HG03060 (cell line): ENCODE measurements around the gene CLEC3B.

Experiments
- ATAC-seq: cut with Tn5 transposase; IDR thresholded peaks from one replicate; pipeline ENCODE4 v1.9.1; 2021; ENCODE audit warnings: low read depth, moderate number of reproducible peaks; ENCODE audit not compliant: unreplicated experiment

The CLEC3B gene

DNA sequence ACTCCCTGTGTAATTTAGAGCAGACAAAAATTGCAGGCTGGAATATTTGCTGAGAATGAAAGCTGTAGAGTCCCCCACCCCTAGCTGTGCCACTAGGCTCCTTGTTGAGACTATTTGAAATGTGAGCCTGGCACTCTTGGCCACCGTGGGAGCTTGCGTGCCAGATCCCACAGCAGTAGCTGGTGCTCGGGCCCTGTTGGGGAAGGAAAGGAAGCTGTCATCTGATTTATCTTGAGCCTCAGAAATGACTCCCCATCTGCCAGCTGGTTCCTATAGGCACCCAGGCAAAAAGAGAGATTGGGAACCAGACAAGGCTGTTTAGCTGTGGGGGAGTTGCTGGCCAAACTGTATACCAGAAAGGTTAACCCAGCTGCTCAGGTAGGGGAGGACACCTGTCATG, 23.4 kb upstream of the CLEC3B start:
- ATAC-seq: no peak

DNA sequence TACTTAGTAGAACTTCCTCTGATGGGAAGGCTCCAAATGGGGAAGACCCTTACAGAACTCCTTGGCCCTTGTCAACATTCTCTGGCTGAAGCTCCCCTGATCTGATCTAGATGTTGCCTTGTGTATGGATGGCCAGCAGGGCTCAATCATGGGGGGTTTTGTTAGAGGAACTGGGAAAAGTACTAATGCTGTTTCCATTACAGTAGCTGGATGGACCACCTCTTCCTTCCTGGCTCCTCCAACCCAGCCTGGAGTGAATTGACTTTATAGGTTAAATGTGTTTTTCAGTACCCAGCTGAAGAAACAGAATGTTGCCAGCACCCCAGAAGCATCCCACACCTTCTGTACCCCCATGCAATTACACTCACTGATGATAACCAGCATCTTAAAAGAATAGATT, 22.7 kb upstream of the CLEC3B start:
- no peak for ATAC-seq

DNA sequence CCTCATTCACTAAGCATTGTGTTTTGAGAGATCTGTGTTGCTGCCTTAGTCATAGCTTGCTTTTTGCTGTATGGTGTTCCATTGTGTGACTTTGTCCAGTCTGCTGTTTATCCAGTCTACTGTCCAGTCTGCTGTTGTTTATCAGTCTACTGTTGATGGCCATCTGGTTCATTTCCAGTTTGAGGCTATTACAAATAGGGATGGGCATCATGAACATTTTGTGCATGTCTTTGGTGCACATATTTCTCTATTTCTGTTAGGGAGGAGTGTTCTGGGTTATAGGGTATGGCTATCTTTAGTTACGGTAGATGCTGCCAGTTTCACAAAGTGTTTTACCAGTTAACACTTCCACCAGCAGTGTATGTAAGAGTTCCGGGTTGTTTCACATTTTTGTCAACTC, 22.2 kb upstream of the CLEC3B start:
- no peak for ATAC-seq

DNA sequence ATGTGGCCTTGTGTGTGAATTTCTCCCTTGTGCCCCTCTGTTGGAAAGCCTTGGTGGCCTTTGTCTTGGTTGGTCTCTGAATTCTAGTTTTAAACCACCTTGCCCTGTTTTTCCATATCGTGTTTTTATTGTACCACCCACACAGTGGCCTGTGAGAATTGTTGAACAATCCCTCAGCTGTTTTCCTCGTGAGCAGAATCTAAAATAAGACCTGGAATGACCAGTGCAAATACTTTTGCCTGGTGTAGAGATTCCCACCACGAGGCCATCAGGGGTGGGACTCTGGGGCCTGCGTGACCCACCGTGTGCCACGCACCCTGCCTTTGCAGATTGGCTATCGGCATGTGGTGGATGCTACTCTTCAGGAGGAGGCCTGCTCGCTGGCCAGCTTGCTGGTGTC, 19.0 kb upstream of the CLEC3B start:
- ATAC-seq: no peak

DNA sequence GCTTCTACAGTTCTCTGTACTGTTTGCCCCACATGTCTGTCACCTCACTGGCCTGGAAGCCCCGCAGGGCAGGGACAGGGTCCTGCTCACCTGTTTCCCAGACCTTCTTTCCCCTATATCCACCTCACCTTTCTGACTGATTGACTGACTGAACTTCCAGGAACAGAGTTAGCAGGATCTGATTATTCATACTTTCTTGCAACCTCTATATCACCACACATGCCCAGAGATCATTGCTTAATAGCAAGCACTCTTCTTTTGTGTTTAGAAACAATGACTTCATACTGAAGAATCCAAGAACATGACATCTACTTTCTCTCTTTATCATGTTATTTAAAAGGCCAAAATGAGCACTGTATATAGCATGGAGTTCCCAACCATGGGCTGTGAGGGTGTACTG, 18.0 kb upstream of the CLEC3B start:
- ATAC-seq: no peak

DNA sequence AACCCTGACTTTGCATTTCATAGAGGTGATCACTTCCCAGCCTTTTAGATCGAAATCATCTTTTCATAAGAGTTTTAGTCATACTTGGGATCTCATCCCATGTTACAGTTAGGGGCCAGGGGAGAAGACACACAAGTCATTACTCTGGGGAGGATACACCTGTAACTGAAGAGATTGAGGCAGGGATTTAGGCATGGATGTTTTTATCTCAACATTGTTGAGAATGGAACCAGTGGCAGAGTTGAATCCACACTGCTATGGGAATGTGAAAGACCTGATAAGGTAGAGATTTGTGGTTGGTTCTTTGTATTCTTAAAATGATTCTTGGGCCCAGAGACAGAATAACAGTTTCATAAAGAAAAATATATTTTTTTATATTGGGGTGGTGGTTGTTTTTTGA, 16.2 kb upstream of the CLEC3B start:
- no peak for ATAC-seq

DNA sequence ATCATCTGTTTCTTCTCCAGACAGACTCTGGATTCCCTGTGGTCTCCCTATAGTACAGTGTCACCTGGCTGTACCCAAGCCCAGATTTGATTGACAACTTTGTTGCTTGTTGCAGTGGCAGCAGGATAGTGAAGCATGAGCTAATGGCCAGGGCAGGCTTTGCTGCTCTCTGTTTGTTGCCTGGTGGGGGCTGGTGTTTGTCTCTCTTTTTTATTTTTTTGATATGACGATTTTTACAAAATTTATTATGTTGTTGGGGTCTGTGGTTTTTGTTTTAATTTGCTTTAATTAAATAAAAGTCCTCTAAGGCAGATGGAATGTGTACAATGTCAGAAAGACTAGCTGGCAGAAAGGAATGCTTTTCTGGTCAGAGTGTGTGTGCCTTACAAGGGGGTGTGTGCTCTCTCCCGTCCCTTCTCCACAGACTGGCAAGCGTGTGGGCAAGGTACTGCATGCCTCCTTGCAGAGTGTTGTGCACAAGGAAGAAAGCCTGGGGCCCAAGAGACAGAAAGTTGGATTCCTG, 15.2 kb upstream of the CLEC3B start:
- no peak for ATAC-seq

DNA sequence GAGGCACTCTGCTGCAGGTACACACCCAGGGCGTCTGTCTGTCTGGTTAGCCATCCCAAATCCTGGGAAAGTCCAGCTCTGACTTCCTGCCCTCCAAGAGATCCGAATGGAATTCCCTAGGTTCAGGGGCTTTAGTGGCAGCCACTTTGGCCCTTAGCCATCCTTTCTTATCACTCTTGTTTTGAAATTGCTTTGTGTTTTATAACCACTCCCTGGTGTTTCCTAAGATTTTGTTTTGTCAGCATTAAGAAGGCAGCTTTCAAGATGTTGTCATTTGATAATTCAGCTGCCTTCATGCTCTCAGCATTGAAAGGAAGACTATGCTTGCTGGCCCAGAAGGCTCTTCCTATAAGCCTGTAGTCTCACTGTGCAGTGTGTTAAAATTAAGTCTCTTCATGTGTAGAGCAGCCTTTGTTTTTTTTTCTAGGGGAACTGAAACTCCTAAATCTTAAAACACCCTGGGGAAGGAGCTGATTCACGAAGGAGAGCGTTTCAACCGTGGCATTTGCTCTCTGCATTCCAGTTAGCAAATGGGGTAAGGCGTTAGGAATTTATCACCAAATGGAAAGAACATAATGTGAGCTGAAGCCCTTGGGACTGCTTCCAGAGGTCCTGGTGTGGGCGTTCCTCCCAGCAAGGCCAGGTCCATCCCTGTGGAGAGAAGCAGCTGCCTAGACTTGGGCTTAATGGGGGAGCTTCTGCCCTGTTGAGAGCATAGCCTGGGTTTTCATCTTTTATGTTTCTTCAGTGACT, 14.2 kb upstream of the CLEC3B start:
- ATAC-seq: no peak

DNA sequence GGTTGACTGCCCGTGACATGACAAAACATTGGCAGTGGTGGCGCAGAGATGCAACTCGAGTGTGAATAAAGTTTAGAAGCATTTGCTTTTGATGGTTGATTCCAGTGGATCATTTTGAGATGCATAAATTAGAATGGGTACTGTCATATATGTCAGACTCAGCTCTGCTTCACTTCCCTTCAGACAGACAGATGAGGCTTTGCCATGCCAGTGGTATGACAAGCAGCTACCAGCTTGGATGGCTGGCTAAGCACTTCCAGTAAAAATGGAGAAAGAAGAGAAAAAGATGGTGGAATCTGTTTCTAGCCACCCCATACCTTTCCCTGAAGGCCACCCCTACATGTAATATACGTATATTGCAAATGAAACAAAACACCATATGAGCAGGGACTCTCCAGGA, 13.5 kb upstream of the CLEC3B start:
- no peak for ATAC-seq

DNA sequence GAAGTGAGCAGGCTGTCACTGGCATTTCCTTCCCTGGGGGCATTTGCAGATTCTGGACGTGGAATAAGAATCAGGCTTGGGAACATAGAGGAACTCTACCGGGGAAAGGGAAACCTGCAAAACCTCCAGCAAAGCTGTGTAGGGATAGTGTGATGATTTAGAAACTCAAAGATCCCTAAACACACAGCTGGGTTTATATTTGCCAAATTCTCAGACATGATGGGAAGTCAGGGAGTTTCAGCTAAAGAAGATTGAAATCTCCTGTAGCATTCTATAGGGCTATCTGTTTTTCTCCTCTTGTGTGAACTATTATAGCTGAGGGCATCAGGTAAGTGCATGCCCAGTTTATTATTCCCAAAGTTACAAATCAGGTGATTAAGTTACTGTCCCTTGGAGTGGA, 9.2 kb upstream of the CLEC3B start:
- no peak for ATAC-seq

DNA sequence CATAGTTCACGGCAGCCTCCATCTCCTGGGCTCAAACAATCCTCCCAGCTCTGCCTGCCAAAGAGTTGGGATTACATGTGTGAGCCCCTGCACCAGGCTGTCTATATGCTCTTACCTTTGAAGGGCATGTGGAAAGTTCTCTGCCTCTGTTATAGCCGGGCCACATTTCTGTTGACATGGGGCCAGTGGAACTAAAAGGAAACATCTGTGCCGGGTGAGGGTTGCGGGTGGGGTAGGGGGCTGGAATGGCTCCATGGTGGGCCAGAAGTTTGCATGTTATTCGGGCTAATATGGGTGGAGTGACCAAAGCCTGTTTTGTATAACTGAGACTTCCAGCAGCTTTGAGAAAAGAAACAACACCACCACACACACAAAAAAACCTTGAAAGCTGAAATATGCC, 8.3 kb upstream of the CLEC3B start:
- ATAC-seq: no peak

DNA sequence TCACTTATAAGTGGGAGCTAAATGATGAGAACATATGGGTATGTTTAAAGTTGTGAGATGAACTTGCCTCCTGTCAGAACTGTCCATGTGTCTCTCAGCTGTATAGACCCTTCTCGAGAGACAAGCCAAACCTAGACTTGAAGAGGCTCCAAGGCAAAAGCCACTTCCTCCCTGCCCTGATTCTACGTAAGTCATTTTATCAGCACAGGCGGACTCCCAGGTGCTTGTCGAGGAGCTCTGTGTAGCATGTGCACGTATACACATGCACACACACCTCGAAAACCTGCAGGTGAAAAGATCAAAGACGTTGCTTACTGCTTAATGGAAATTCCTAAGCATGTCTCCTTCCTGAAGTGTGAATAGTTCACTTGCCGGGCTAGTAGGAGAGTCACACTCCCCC, 5.6 kb upstream of the CLEC3B start:
- ATAC-seq: no peak

DNA sequence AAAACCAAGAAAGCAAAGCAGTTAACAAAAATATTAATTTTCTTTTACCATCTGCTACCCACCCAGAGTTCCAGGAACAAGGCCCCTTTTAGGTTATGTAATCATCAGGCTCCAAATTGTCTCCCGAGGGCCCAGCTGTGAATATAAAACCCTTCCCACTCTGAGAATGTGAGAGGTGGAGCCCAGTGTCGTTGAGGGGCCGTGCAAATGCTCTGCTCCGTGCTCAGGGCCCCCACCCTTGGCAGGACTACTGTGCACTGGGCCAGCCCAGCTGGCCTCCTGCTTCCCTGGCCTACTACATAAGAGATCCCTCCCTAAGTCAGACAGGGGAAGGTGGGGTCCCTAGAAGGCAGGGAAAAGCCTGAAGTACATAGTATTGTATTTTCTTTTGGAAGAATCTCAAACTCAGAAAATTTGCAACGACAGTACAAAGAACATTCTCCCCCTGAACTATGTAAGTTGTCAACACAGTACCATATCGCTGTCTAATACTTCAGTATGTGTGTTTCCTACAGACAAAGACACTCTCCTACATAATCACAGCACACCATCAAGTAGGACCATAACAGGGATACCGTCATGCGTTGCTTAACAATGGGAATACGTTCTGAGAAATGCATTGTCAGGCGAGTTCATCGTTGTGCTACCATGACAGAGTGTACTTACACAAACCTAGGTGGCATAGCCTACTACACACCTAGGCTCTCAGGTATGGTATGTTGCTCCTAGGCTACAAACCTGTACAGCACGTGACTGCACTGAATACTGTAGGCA, 4.4 kb upstream of the CLEC3B start:
- ATAC-seq: no peak

DNA sequence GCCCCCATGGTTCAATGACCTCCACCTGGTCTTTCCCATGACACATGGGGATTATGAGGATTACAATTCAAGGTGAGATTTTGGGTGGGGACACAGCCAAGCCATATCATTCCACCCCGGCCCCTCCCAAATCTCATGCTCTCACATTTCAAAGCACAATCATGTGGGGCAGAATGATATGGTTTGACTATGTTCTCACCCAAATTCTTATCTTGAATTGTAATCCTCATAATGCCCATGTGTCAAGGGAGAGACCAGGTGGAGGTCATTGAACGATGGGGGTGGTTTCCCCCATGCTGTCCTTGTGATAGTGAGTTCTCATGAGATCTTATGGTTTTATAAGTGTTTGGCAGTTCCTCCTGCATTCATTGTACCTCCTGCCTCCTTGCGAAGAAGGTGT, 2.4 kb upstream of the CLEC3B start:
- ATAC-seq: no peak

DNA sequence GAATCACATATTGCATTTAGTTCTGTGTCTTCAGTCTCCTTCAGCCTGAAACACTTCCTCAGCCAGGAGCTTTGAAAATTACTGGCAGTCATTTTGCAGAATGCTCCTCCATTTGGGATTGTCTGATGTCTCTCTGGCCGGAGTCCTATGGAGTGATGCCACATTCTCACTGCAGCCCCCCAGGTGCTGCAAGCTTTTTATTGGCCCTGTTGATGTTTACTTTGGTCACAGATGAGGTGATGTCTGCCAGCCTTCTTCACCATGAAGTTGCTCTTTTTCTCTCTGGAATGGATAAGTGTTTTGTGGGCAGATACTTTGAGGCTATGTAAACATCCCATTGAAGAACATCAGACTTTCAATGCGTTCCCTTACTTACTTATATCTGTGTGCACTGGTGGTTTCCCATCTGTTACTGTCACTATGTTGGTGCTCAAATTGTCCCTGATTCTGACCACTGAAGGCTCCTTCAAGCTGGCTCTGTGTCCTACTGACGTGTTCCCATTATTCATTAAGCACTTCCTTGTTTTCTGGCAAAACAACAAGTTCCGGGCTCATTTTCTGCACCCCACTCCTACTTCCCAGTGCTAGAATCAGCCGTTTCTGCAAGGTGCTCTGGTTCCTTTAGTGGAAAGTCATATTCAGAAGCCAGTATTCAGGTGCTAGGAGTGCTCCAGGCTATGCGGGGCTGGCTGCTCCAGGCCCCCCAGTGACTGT, 1.4 kb upstream of the CLEC3B start:
- no peak for ATAC-seq

DNA sequence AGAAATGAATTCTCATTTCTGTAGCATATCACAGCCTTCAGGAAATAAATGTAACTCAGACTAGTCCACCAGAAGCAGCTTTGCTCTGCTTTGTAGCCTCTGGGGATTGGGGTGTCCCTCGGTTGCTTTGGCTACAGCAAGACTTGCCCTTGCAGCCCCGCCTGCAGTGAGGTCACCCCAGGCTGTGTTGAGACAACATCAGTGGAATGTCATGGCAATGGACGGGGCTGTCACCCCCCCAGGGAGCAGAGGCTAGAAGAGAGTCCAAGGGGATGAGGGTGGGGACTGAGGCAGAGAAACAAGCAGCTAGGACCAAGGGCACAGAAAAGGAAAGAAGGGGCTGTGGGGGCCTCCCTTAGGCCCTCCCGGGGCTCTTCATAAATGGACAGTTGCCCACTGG, 854 bp downstream of the CLEC3B start:
- ATAC-seq: no peak

DNA sequence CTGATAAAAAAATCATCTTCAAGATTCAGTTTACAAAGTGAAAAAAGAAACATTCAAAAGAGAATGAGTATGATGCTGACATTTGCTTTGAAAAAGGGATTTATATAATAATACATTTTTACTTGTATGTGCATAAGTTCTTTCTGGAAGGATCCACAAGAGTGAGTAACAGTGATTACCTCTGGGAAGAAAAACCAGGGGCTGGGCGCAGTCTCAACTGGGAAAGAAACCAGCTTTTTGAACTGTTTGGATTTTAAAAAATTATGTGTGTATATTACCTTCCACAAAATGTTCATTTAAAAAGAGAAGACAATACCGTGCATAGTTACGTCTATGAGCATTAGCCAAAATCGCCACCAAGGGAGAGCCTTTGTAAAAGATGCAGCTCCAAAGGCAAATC, 1.3 kb downstream of the CLEC3B start:
- ATAC-seq: no peak

DNA sequence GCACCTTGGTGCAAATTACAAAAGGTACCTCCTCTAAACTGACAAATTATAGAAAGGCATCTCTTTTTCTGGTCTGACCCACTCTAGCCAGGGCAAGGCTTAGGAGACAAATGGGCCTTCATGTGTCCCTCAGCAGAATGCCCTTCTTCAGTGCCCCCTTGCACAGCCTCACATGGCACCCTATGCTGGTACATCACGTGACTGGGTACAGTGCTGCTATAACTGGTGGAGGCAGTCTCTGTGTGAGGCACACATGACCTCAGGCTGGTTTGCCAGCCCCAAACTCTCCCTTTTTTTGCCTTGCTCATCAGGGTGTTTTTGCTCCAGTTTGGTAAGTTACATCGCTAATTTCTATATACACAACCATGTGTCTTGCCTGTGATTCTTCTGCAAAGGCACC, 3.1 kb downstream of the CLEC3B start:
- no peak for ATAC-seq

DNA sequence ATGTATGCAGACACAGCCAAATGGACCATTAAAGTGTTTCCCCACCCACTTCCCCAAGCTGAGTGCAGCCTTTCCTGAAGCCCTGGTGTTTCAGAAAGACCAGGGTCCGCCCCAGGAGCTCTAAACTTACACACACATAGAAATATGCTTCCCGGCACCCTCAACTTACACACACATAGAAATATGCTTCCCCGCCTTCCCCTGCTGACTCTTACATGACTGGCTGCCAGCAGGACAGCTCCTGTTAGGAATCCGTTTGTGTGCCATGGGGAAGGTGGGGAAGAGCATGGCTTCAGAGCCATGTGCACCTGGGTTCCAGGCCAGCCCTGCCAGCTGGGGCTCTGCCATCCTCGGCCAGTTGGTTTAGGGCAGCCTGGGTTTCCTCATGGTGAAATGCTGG, 3.6 kb downstream of the CLEC3B start:
- ATAC-seq: no peak

DNA sequence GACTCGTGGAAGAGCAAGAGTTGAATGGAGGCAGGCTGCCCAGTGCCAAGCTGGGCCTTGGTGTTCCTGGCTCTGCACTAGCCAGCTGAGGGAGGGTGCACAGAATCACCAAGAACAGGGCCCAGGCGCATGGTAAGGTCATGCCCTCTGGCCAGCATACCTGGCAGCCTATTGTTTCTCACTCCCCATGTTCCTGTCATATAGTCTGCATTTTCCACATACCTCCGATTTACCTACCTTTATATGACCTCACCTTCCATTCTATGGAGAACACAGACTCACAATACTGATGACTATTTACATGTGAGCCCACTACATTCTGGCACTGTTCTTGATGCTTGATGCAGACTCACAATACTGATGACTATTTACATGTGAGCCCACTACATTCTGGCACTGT, 5.4 kb downstream of the CLEC3B start:
- no peak for ATAC-seq

DNA sequence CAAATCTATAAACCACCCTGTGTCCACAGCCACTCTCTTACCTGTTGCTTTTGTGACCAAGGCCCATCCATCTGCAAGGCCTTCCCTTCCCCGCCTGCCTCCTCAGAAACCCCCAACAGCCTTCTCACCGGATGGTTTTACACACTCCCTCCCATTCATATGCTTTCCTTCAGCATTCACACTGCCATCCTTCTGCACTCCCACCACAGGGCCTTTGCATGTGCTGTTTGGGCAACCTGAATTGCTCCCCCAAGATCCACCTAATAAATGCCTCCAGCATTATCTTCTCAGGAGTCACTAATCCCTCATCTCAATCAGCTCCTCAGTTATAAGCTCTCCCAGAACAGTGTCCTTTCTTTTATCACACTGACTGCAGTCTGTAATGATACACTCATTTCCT, 6.0 kb downstream of the CLEC3B start:
- ATAC-seq: no peak
